T-helper 22 cell (primary cell): ENCODE results near the gene PLPP3.

Source experiments
- DNase-seq: peaks from one replicate; pipeline ENCODE4 v3.0.0-alpha.2; 2020; ENCODE audit warnings: low read depth

The PLPP3 gene

DNA sequence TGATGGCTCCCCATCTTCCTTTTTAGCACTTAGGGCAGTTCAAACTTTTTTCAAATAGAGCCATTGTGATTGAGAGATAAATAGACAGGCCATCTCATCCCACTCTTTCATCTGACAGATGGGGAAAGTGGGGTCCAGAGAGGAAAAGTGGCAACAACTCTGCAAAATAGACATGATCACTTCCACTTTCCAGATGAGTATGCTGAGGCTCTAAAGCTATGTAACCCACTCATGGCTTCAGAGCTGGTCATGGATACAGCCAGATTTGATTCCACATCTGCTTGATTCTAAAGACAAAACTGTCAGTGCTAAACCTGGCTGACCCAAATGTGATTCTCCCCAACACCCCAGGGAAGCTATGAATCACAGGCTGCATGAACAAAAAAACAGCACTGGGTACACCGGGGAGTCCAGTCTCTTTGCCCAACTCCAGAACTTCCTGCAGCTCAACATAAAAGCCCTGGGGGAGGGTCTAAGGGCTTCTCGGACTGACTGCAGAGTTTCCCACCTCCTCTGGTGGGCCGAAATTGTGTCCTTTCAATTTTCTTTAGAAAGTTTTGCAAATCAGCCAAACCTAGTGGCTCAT, 59.3 kb downstream of the PLPP3 start:
- DNase-seq = no peak

- DNase-seq = no peak
Measured at GRCh38 chr1:56517404-56518130, 61.8 kb downstream of the PLPP3 start.

GRCh38 chr1:56516539-56517252, 62.7 kb downstream of the PLPP3 start:
- DNase-seq = no peak

DNA sequence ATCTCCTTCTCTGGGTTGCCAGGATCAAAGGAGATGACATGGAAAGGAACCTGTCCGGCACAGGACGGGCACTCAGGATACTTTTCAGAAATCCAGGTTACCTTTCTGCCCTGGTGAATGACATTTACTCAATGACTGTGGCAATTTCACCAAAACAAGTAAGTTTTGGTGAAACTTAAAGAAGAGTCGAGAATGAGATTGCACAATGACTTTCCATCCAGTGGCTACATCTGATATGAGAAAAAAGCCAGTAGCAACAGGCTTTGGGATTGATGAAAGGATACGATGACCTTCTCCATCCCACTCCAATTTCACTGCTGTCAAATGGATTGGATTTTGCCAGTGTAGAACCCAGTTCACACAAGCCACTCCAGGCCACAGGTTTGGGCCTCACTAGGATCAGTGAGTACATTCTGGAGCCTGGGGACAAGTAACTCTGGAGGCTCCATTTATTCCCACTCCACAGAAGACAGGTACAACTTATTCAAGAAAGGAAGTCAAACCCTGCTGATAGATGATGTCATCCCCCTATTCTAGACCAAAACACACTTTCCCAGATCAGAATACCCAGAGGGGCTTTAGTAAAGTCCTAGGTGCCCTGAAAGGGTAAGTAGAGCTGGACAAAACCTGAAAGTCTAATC, 63.3 kb downstream of the PLPP3 start:
- no peak for DNase-seq

- DNase-seq = no peak
Measured at GRCh38 chr1:56512724-56513494, 66.5 kb downstream of the PLPP3 start.

- DNase-seq = no peak
Measured at GRCh38 chr1:56511766-56512165, 67.6 kb downstream of the PLPP3 start.

DNA sequence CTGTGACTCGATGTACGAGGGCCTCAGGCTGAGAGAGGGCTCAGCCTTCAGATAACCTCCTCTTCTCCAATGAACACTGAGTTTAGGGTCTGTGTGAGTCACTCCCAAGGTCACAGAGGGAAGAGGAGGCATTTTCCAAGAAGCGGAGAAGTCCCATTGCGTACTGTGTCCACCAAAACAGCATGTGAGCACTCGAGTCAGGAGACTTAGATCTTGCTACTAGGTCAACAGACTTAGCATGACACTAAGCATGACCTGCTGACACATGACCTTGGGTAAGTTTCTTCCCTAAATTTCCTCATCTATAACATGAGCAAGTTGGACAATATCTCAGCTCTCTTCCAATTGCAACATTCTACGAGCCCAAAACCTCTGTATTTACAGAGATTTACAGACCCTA, 68.0 kb downstream of the PLPP3 start:
- no peak for DNase-seq

- no peak for DNase-seq
Measured at GRCh38 chr1:56510642-56511021, 68.7 kb downstream of the PLPP3 start.

- DNase-seq = no peak
Measured at GRCh38 chr1:56509713-56510641, 69.4 kb downstream of the PLPP3 start.

GRCh38 chr1:56508523-56508983, 70.8 kb downstream of the PLPP3 start:
- no peak for DNase-seq

DNA sequence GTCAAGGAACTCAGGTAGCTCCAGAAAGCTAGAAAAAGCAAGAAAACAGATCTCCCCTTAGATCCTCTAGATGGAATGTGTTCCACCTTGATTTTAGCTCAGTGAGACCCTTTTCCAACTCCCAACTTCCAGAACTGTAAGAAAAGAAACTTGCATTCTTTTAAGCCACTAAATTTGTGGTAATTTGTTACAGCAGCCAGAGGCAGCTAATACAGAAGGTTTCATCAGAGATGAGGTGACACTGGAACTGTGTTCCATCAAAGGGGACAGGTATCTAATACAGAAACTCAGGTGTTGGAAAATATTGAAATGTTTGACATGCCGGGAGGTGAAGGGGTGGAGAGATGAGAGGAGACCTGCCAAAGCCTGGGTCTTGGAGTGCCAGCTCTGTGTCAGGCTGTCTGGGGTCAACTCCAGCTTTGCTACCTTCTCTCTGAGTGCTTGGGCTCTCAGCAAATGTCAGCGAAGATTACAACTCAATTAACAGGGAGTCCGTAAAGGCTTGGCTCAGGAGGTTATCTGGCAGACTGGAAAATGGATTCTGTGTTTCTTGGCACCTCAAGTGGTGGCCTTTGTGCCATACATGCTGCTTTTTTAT, 71.3 kb downstream of the PLPP3 start:
- no peak for DNase-seq

DNA sequence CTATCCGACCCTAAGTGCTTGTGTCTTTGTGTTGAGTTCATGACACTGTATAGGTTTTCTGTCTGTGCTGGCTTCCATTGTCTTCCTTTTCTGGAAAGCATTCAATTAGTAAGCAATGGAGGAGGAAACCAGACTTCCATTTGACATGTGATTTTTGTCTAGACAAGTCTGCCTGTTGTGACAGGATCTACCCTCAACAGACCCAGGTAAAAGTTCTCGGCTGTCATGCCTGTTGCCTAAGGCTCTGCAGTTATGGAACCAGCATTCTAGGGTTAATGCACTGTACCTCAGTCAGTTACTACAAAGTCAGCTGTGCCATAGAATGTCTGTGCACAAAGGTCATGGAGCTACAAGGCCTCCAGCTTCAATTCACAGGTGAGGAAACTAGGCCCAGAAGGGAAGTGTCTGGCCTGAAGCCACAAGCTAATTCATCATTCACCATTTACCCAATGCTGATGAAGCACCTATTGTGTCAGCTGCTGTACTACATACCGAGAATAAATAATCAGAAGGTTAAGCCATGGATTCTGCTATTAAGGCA, 72.3 kb downstream of the PLPP3 start:
- DNase-seq = no peak

DNA sequence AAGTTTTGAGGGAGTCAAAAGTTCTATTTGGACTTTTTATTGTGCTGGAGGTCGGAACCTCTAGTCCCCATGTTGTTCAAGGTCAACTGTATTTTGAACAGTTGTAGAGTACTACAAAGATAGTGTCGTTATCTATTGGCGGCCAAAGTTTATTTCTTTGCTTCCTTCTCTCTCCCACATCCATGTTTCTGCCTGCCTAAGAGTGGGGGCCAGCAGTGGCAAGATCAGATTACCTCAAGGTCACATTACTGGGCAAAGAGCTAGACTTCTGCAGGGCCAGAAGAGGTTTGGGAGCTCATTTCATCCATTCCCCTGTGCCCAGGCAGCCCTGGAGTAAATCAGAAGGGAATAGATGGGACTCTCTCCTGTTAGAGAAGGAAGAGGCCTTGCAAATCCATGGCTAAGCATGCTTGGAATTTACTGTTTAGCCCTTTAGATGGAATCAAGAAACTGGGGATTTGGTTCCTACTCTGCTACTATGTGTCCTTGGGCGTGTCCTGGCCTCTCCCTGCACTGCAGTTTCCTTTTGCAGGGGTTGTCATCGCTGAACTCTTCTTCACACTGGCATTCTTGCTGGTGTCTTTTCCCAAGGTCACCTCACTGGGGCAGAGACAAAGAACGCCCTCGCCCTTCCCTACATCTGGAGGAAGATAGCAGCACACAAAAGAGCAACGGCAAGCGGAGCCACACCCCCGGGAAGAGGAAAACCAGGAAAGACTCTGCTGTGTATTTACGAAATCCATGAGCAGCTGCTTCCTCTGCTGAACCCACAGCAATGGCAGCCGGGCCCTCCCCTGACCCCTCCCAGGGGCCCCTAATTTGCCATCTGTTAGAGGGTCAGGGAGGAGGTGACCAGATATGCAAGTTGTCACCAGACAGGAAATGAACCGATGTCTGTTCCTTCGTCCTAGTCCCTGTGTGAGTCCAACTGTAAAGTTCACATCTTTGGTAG, 73.3 kb downstream of the PLPP3 start:
- no peak for DNase-seq

- no peak for DNase-seq
Measured at GRCh38 chr1:56502700-56503245, 76.6 kb downstream of the PLPP3 start.

GRCh38 chr1:56501888-56502287, 77.5 kb downstream of the PLPP3 start:
- DNase-seq = no peak

- no peak for DNase-seq
Measured at GRCh38 chr1:56501426-56501825, 77.9 kb downstream of the PLPP3 start.

GRCh38 chr1:56496821-56497772, 82.3 kb downstream of the PLPP3 start:
- DNase-seq = no peak

DNA sequence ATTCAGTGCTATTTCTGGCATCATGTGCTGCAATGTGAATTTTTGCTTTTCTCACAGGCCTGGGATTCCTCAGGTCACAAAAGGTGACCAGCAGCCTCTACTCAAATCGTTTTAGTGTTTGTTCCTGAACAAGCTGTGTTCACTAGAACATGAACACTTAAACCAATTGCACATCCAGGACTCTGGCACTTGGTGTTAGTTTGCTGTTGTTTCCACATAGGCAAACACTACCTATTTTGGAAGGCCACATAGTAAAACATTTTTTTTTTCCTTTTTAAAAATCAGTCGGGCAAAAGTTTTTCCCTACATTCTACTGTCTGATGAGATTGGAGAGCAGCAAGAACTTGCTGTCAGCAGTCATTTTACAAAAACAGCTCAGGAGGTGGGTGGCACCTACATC, 83.2 kb downstream of the PLPP3 start:
- no peak for DNase-seq
